Measurements from ENCODE around the gene PLCH1.

- no peak for TF ChIP-seq POLR2AphosphoS5 (IDR thresholded peaks at IDR 0.05; ENCODE audit: insufficient read depth in 1 of 2, low read depth in 1 of 2)
- TF ChIP-seq CTCF (IDR thresholded peaks at IDR 0.05): no peak
These were observed 327.8 kb downstream of the PLCH1 start for GRCh38 chr3:155417119-155417517.
